GM12891 (cell line): Measurements from ENCODE around the gene PSMD11.

ENCODE experiments used
- PAX5 ChIP-seq: IDR thresholded peaks from 2 replicates; pipeline ENCODE4 v1.6.1; 2011; ENCODE audit warnings: low read length, moderate library complexity, mild to moderate bottlenecking; ENCODE audit not compliant: insufficient read depth, severe bottlenecking
- POLR2A ChIP-seq: IDR thresholded peaks from 2 replicates; pipeline ENCODE4 v1.6.1; 2011; ENCODE audit warnings: low read depth, low read length, control low read depth
- POLR2AphosphoS5 ChIP-seq: IDR thresholded peaks from 2 replicates; pipeline ENCODE4 v1.6.1; 2011; ENCODE audit warnings: low read depth, low read length, control low read depth
- POU2F2 ChIP-seq: IDR thresholded peaks from 2 replicates; pipeline ENCODE4 v1.6.1; 2011; ENCODE audit warnings: low read depth, mild to moderate bottlenecking, control low read depth, low read length, moderate library complexity
- SPI1 ChIP-seq: IDR thresholded peaks from 2 replicates; pipeline ENCODE4 v1.6.1; 2011; ENCODE audit warnings: low read depth, low read length, control low read depth
- TAF1 ChIP-seq: IDR thresholded peaks from 2 replicates; pipeline ENCODE4 v1.6.1; 2011; ENCODE audit warnings: low read depth, low read length, control low read depth

- TF ChIP-seq POLR2AphosphoS5 (no peak), TAF1 (no peak), POLR2A (no peak), PAX5 (no peak), SPI1 (no peak), POU2F2 (no peak)
Measured at GRCh38 chr17:32494621-32495358, 50.5 kb downstream of the PSMD11 start.
